Liver (tissue), 3 donors: ENCODE measurements around the gene IQGAP2.

Experiments used
- EGR1 ChIP-seq, 2 donors: IDR thresholded peaks; 2 replicates each; pipeline ENCODE4 v1.6.1; 2016 to 2018; ENCODE audit warnings: antibody characterized with exemption in 2 of 2, low read depth in 2 of 2
- FOXA1 ChIP-seq: IDR thresholded peaks from 2 replicates; pipeline ENCODE4 v1.6.1; 2016; ENCODE audit warnings: antibody characterized with exemption
- GABPA ChIP-seq, 2 donors: IDR thresholded peaks in 1 of 2; conservative IDR thresholded peaks in 1 of 2; 2 replicates each; pipeline ENCODE4 v1.6.1; 2016; ENCODE audit warnings: antibody characterized with exemption in 2 of 2, mild to moderate bottlenecking in 1 of 2, moderate library complexity in 1 of 2
- RAD21 ChIP-seq, 2 donors: IDR thresholded peaks; 2 replicates each; pipeline ENCODE4 v1.6.1; 2016; ENCODE audit warnings: antibody characterized with exemption in 2 of 2, mild to moderate bottlenecking in 2 of 2
- SP1 ChIP-seq: IDR thresholded peaks from 2 replicates; pipeline ENCODE4 v1.6.1; 2018; ENCODE audit warnings: antibody characterized with exemption, mild to moderate bottlenecking
- TAF1 ChIP-seq: conservative IDR thresholded peaks from 2 replicates; pipeline ENCODE4 v1.6.1; 2016; ENCODE audit warnings: antibody characterized with exemption, mild to moderate bottlenecking
- YY1 ChIP-seq: IDR thresholded peaks from 2 replicates; pipeline ENCODE4 v1.6.1; 2016; ENCODE audit warnings: antibody characterized with exemption, mild to moderate bottlenecking
- TF ChIP-seq, protein P1 (sequence below): fragments of 150-350 bp; IDR thresholded peaks from 2 replicates; pipeline ENCODE4 v1.5.1; 2017; ENCODE audit warnings: improper control_type of control experiment, low read depth, low read length; ENCODE audit not compliant: missing input control
- TF ChIP-seq, protein P2 (sequence below): IDR thresholded peaks from 2 replicates; pipeline ENCODE4 v1.6.1; 2016; ENCODE audit warnings: antibody characterized with exemption
- TF ChIP-seq, protein P3 (sequence below): IDR thresholded peaks from 2 replicates; pipeline ENCODE4 v1.6.1; 2016; ENCODE audit warnings: antibody characterized with exemption
- TF ChIP-seq, protein P4 (sequence below): IDR thresholded peaks from 2 replicates; pipeline ENCODE4 v1.6.1; 2016; ENCODE audit warnings: antibody characterized with exemption, mild to moderate bottlenecking
- TF ChIP-seq, protein P5 (sequence below): IDR thresholded peaks from 2 replicates; pipeline ENCODE4 v1.6.1; 2016; ENCODE audit warnings: antibody characterized with exemption
- donor health status: healthy.
- donor health status: healthy.

DNA sequence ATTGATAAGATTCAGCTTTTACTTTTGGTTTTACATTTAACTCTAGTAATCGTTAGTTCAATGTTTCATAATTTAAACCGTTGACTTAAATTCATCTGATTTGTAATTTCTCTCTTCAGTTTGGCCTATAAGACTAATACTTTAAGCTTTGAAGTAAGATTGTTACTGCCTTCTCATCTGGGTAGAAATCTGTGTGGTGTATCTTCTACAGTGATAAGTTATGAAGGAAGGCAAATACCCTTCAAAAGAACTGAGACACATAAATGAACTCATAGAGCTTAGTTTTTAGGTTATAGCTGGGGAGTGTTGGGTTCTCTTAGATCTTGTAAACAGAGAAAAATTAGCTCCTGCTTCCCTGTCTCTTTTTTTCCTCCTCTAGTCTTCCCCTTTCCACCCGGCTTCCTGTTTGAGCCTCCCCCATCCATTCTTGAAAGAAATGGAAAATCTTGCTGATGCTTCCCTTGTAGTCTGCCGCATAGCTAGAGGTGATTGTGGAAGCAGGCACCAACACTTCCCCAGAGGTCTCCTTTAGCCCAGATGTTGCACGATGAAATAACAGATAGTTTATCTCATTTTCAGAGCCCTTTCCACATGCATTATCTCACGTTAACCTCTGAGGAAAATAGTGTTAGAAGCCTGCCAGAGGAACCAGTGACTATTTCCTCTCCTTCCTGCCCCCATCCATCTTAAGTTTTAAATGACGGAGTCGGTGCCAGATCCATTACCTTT, 222.2 kb downstream of the IQGAP2 start:
- TF ChIP-seq, protein P1, sequence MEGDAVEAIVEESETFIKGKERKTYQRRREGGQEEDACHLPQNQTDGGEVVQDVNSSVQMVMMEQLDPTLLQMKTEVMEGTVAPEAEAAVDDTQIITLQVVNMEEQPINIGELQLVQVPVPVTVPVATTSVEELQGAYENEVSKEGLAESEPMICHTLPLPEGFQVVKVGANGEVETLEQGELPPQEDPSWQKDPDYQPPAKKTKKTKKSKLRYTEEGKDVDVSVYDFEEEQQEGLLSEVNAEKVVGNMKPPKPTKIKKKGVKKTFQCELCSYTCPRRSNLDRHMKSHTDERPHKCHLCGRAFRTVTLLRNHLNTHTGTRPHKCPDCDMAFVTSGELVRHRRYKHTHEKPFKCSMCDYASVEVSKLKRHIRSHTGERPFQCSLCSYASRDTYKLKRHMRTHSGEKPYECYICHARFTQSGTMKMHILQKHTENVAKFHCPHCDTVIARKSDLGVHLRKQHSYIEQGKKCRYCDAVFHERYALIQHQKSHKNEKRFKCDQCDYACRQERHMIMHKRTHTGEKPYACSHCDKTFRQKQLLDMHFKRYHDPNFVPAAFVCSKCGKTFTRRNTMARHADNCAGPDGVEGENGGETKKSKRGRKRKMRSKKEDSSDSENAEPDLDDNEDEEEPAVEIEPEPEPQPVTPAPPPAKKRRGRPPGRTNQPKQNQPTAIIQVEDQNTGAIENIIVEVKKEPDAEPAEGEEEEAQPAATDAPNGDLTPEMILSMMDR: no peak
- TF ChIP-seq, protein P2, sequence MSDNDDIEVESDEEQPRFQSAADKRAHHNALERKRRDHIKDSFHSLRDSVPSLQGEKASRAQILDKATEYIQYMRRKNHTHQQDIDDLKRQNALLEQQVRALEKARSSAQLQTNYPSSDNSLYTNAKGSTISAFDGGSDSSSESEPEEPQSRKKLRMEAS: no peak
- TF ChIP-seq FOXA1 (no peak), GABPA (IDR thresholded peaks at IDR 0.05 in 1 of 2, conservative IDR thresholded peaks at IDR 0.05 in 1 of 2) (no peak), EGR1 (IDR thresholded peaks at IDR 0.05; ENCODE audit: low read depth in 2 of 2) (no peak), SP1 (no peak), RAD21 (IDR thresholded peaks at IDR 0.05) (no peak), YY1 (no peak), TAF1 (no peak)
- TF ChIP-seq, protein P3, sequence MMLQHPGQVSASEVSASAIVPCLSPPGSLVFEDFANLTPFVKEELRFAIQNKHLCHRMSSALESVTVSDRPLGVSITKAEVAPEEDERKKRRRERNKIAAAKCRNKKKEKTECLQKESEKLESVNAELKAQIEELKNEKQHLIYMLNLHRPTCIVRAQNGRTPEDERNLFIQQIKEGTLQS: no peak
- TF ChIP-seq, protein P4, sequence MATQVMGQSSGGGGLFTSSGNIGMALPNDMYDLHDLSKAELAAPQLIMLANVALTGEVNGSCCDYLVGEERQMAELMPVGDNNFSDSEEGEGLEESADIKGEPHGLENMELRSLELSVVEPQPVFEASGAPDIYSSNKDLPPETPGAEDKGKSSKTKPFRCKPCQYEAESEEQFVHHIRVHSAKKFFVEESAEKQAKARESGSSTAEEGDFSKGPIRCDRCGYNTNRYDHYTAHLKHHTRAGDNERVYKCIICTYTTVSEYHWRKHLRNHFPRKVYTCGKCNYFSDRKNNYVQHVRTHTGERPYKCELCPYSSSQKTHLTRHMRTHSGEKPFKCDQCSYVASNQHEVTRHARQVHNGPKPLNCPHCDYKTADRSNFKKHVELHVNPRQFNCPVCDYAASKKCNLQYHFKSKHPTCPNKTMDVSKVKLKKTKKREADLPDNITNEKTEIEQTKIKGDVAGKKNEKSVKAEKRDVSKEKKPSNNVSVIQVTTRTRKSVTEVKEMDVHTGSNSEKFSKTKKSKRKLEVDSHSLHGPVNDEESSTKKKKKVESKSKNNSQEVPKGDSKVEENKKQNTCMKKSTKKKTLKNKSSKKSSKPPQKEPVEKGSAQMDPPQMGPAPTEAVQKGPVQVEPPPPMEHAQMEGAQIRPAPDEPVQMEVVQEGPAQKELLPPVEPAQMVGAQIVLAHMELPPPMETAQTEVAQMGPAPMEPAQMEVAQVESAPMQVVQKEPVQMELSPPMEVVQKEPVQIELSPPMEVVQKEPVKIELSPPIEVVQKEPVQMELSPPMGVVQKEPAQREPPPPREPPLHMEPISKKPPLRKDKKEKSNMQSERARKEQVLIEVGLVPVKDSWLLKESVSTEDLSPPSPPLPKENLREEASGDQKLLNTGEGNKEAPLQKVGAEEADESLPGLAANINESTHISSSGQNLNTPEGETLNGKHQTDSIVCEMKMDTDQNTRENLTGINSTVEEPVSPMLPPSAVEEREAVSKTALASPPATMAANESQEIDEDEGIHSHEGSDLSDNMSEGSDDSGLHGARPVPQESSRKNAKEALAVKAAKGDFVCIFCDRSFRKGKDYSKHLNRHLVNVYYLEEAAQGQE: no peak
- TF ChIP-seq, protein P5, sequence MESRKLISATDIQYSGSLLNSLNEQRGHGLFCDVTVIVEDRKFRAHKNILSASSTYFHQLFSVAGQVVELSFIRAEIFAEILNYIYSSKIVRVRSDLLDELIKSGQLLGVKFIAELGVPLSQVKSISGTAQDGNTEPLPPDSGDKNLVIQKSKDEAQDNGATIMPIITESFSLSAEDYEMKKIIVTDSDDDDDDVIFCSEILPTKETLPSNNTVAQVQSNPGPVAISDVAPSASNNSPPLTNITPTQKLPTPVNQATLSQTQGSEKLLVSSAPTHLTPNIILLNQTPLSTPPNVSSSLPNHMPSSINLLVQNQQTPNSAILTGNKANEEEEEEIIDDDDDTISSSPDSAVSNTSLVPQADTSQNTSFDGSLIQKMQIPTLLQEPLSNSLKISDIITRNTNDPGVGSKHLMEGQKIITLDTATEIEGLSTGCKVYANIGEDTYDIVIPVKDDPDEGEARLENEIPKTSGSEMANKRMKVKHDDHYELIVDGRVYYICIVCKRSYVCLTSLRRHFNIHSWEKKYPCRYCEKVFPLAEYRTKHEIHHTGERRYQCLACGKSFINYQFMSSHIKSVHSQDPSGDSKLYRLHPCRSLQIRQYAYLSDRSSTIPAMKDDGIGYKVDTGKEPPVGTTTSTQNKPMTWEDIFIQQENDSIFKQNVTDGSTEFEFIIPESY: no peak
